Measurements from ENCODE around the gene TSPAN9. TPM values are rescaled to one million over a fixed set of nuclear protein-coding genes. Genes with fewer than 3 reads are reported as not detected.

TSPAN9 gene
- total RNA-seq, 1 donor from 2014 or later = 114 TPM

- DNase-seq (ENCODE audit: extremely low spot score, unreplicated experiment) = no peak
- no peaks in the 10 kb centered on the region for H3K27me3 Mint-ChIP-seq (ENCODE audit: unreplicated experiment)
- H3K27ac Mint-ChIP-seq (ENCODE audit: unreplicated experiment) = no peak overlapping the region
- H3K4me3 Mint-ChIP-seq (ENCODE audit: unreplicated experiment) = no peak overlapping the region
- no peaks in the 10 kb centered on the region for H3K9me3 Mint-ChIP-seq (ENCODE audit: unreplicated experiment)
- H3K4me1 Mint-ChIP-seq (ENCODE audit: unreplicated experiment) = peaks cover 28% of the 10 kb centered on the region
- H3K36me3 Mint-ChIP-seq (ENCODE audit: unreplicated experiment) = peaks cover 30% of the 10 kb centered on the region
- TF ChIP-seq, protein P1, sequence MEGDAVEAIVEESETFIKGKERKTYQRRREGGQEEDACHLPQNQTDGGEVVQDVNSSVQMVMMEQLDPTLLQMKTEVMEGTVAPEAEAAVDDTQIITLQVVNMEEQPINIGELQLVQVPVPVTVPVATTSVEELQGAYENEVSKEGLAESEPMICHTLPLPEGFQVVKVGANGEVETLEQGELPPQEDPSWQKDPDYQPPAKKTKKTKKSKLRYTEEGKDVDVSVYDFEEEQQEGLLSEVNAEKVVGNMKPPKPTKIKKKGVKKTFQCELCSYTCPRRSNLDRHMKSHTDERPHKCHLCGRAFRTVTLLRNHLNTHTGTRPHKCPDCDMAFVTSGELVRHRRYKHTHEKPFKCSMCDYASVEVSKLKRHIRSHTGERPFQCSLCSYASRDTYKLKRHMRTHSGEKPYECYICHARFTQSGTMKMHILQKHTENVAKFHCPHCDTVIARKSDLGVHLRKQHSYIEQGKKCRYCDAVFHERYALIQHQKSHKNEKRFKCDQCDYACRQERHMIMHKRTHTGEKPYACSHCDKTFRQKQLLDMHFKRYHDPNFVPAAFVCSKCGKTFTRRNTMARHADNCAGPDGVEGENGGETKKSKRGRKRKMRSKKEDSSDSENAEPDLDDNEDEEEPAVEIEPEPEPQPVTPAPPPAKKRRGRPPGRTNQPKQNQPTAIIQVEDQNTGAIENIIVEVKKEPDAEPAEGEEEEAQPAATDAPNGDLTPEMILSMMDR (IDR thresholded peaks at IDR 0.05) = no peak
Observed at GRCh38 chr12:3083921-3084347, 6.8 kb downstream of the TSPAN9 start.

GRCh38 chr12:3084742-3085141, 7.6 kb downstream of the TSPAN9 start:
- no peak for DNase-seq (ENCODE audit: extremely low spot score, unreplicated experiment)
- Mint-ChIP-seq H3K4me3 (ENCODE audit: unreplicated experiment) (no peak overlapping the region), H3K36me3 (ENCODE audit: unreplicated experiment) (peaks cover 30% of the 10 kb centered on the region), H3K27me3 (ENCODE audit: unreplicated experiment) (no peaks in the 10 kb centered on the region), H3K4me1 (ENCODE audit: unreplicated experiment) (peaks cover 28% of the 10 kb centered on the region), H3K27ac (ENCODE audit: unreplicated experiment) (no peak overlapping the region), H3K9me3 (ENCODE audit: unreplicated experiment) (no peaks in the 10 kb centered on the region)
- TF ChIP-seq, protein P1 (IDR thresholded peaks at IDR 0.05) = no peak

DNA sequence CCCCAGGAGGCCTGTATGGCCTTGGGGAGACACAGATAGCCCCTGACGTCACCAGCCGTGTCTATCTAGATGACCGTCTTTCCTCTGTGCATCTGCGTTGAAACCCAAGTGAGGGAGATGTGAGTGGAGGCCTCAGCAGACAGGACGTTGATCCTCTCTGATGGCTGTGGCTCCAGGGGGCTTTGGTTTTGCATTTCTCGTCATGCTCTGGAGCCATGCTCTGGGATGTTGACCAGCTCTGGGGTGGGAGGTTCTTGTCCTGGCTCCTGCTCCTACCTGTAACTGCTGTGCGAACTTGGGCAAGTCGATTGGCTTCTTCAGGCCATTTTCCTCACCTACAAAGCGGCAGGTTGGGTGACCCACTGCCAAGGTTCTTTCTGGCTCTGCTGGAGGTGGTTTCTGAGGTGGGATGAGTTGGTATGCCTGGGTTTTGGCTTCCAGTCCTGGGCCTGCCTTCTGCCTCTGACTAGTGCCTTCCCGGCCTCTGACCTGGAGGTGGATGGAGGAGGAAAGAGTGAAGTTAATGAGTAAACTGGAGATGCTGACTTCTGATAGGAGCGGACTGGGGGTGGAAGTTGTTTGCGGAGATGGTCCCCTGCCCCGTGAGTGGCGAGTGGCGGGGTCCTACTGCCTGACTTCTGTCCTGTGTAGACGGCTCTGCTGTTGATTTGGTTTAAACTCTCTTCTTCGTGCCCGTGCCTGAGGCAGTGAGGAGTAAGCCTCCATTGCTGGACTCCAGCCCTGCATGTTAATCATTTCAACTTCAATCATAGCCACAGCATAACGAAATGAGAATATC, 8.4 kb downstream of the TSPAN9 start:
- TF ChIP-seq, protein P1 (IDR thresholded peaks at IDR 0.05) = no peak
- no peak for DNase-seq (ENCODE audit: extremely low spot score, unreplicated experiment)
- Mint-ChIP-seq H3K27me3 (ENCODE audit: unreplicated experiment) (no peaks in the 10 kb centered on the region), H3K4me3 (ENCODE audit: unreplicated experiment) (no peak overlapping the region), H3K27ac (ENCODE audit: unreplicated experiment) (no peak overlapping the region), H3K4me1 (ENCODE audit: unreplicated experiment) (peaks cover 28% of the 10 kb centered on the region), H3K9me3 (ENCODE audit: unreplicated experiment) (no peaks in the 10 kb centered on the region), H3K36me3 (ENCODE audit: unreplicated experiment) (peaks cover 30% of the 10 kb centered on the region)

GRCh38 chr12:3086211-3086610, 9.0 kb downstream of the TSPAN9 start:
- no peak overlapping the region for H3K27ac Mint-ChIP-seq (ENCODE audit: unreplicated experiment)
- no peaks in the 10 kb centered on the region for H3K27me3 Mint-ChIP-seq (ENCODE audit: unreplicated experiment)
- H3K4me3 Mint-ChIP-seq (ENCODE audit: unreplicated experiment) = no peak overlapping the region

GRCh38 chr12:3086729-3087323, 9.6 kb downstream of the TSPAN9 start:
- H3K36me3 Mint-ChIP-seq (ENCODE audit: unreplicated experiment) = peaks cover 35% of the 10 kb centered on the region
- H3K27me3 Mint-ChIP-seq (ENCODE audit: unreplicated experiment) = no peaks in the 10 kb centered on the region
- DNase-seq (ENCODE audit: extremely low spot score, unreplicated experiment) = no peak
- H3K27ac Mint-ChIP-seq (ENCODE audit: unreplicated experiment) = no peak overlapping the region
- H3K4me3 Mint-ChIP-seq (ENCODE audit: unreplicated experiment) = no peak overlapping the region
- TF ChIP-seq, protein P1 (IDR thresholded peaks at IDR 0.05) = no peak
- H3K4me1 Mint-ChIP-seq (ENCODE audit: unreplicated experiment) = peaks cover 24% of the 10 kb centered on the region
- no peaks in the 10 kb centered on the region for H3K9me3 Mint-ChIP-seq (ENCODE audit: unreplicated experiment)

More at GRCh38 chr12:3086211-3086610, 9.0 kb downstream of the TSPAN9 start:
- DNase-seq (ENCODE audit: extremely low spot score, unreplicated experiment) = no peak
- H3K36me3 Mint-ChIP-seq (ENCODE audit: unreplicated experiment) = peaks cover 35% of the 10 kb centered on the region
- peaks cover 28% of the 10 kb centered on the region for H3K4me1 Mint-ChIP-seq (ENCODE audit: unreplicated experiment)
- TF ChIP-seq, protein P1 (IDR thresholded peaks at IDR 0.05) = no peak
- no peaks in the 10 kb centered on the region for H3K9me3 Mint-ChIP-seq (ENCODE audit: unreplicated experiment)
